ENCODE results near the gene TRIM17.

TRIM17 gene

DNA sequence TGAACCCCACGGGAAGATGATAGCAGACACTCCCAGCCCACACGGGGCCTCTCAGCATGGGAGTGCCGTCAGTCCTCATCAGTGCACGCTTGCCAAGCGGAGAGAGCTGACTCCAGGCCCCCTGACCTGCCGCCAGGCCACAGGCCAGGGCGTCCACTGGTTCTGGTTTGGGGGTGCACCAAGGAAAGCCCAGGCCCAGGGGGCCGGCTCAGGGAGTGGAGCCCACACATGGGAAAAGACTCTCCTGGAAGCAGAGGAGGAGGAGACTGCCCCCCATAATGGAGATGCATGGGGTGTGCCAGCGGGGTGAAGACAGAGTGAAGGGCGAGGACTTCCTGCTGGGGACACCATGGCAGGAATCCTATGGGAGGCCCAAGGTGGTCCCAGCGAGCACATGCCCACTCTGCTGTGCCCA lies 16.4 kb downstream of the TRIM17 start:
- DNase-seq, result no peak

DNA sequence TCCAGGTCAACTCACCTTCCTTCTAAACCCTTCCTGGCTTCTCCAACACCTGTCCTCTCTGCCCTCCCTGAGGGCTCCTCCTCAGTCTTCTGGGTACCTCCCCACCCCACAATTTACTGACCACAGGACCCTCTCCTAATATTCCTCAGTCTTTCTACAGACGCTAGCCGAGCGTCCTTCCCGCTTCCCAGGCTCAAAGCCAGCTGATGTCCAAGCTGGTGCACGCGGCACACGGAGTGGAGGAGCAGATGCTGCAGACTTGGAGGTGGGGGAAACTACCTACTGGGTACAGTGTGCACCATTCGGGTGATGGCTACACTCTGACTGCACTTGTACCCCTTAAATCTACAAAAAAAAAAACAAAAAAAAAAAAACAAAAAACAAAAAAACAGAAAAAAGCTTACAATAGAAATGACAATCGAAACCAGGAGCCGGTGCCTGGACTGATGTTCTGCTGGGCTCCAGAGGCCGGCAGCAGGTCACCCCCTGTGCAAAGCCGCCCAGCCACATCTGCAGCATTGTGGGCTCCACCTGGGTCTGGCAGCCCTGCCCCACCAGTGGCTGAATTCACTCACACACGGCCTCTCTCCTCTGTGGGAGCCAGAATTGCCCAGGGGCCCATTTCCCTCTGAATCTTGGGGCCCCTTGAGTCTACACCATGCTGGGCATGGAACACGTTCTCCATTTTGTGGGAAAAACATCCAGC lies 17.0 kb downstream of the TRIM17 start:
- no peak for DNase-seq

DNA sequence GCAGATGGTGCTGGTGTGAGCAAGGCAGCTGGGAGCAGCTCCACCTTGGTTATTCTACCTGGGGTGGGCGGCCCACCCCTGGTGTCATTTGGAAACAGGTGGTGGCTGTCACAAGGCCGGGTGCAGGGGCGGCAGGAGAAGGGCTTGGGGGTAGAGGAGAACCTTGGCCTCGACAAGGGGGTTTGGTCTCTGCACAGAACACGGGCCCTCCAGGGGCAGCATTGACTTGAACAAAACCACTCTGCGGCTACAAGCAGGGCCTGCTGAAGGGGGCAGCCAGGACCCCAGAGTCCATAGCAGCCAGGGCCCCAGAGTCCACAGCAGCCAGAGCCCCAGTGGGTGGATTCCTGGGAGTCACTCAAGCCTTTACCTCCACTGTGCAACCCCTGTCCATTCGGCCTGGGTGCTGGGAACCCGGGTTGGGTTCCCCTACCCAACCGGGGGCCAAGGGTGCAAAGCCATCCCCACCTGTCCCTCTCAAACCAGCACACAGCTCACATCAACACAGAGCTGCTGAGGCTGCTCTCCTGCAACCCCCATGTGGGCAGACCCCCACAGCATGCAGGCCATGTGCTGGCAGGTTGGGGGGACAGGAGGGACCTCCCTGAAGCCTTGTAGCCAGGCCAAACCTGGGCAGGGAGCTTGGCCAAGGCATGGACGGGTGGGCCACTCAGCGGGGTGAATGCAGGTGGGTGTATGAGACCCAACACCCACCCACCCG lies 17.8 kb downstream of the TRIM17 start:
- no peak for DNase-seq

DNA sequence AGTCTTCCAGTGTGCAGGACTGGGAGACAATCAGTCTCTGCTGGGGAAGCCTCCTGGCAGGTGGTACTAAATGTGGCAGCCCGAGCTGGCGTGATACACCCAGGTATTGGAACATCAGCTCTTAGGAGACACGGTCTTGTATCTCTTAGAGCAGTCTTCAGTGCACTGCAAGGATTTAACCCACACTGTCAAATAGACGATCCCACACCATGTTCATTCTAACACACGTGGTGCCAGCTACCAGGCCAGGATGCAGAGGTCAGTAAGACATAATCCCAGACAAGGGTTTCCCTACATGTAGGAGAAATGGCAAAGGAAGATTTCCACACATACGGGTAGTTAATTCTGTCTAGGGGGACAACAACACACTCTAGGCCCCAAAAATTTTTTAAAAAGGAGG lies 18.7 kb downstream of the TRIM17 start:
- DNase-seq, result no peak

DNA sequence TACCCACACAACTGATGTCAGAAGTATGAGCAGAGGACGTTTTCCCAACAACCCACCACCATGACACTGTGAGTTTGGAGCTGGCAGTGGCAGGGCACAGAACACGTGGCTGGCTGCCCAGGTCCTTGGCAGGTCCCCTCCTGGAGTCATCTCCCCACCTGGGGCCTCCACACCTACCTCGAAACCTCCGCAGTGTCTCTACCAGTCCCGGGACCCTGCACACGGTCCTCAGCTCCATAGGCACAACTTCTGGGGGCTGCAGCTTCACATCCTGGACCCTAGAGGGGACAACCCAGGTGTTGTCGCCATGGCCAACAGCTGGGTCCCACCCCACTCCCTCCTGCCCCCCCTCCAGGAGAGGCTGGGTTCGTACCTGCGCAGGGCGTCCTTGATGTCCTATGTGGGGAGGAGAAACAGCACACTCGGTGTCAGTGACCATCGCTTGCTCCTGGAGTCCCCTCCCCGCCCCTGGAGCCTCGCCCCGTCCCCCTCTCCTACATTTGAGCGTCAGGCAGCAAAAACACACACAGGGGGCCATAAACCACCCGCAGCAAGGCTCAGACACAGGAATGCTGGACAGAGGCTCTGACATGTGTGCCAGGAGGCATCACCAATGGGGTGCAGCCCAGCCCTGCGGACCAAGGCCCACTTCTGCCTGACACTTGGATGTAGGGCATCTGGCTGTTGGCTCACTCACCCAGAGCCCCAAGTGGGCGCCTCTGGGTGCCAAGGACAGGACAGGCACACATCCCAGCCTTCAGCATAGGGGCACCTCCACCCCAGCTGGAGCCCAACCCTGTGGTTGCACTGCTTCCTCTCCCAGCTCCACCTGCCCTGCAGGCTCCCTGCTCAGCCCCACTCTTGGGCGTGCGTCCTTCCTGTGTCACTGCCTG lies 19.6 kb downstream of the TRIM17 start:
- DNase-seq, result no peak

DNA sequence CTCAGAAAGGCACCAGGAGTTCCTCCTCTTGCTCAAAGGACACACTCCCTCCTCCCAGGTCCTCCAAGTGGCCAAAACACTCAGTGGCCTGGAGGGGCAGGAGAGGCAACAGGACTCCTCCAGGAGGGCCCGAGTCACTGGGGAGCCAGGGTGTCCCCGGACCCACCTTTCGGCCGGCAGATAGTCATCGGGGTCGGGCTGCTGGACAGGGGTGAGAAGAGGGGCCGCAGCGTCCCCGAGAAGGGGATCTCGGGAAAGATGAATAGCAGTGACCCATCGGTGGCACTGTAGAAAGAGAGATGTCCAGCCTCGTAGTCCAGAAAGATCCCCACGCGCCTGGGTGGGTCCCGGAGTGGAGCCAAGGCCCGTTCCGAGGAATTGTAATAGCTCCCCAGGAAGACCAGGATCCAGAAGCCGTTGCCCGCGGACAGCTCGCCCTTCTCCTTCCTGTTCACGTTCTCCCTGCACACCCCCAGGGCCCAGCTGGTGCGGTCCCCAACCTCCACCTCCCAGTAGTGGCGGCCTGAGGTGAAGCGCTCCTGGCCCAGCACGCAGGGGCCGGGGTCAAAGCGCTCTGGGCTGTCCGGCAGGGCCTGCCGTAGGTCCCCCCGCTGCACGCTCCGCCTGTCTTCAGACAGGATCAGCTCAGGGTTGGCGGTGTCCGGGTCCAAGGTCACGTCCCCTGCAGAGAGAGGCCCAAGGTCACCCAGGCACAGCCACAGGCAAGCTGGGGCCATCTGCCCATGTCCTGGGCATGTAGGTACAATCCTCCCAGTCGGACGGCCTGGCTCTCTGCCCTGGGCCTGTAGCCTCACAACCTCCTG lies 21.9 kb downstream of the TRIM17 start:
- no peak for DNase-seq

DNA sequence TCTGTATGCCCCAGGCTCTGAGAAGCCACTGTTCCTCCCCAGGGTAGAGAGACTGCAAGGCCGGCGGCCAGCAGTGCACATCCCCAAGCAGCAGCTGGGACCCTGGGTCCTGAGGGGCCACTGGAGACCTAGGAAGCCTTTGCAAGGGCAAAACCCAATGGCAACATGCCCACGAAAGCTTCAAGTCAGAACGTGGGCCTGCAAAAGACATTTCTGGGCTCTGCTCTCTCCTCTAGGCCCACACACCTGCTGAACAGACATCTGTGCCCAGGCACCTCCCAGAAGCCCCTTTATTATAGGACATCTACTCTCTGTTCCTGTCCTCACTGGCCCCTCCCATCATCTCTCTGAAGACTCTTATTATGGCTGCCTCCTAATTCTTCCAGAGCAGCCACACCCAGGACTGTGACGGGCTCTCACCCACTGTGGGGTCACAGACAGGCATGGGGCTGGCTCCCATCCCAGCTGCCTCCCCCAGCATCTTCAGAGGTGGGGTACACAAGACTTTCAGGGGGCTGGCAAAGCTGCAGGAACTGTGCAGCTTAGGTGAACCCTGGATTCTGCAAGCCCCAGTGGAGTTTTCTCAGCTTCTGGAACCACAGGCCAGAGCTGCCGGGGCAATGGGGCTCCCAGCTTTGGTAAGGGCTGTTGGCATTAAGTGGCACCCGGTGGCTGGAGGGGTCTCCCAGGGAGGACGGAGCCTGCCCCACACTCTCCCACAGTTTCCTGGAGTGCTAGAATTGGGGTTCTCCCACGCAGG lies 22.7 kb downstream of the TRIM17 start:
- DNase-seq, result no peak

DNA sequence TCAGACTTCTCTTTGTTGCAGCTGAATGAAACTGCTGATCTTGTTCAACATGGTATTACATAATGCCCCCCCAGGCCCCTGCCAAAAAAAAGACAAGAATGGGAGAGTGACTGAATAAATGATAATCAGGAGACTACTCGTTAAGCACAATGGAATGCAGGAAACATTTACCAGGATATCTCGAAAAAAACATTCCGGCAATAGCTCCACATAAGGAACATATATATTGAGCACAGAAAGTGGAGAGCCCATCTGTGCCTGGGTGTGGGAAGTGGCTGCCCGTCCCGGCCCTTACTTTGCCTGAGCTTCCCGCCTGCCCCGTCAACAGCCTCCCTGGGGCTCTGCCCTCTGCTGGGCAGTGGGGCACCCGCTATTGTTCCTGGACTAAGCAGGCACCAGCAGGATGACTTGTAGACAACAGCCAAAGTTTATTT lies 23.4 kb downstream of the TRIM17 start:
- no peak for DNase-seq

DNA sequence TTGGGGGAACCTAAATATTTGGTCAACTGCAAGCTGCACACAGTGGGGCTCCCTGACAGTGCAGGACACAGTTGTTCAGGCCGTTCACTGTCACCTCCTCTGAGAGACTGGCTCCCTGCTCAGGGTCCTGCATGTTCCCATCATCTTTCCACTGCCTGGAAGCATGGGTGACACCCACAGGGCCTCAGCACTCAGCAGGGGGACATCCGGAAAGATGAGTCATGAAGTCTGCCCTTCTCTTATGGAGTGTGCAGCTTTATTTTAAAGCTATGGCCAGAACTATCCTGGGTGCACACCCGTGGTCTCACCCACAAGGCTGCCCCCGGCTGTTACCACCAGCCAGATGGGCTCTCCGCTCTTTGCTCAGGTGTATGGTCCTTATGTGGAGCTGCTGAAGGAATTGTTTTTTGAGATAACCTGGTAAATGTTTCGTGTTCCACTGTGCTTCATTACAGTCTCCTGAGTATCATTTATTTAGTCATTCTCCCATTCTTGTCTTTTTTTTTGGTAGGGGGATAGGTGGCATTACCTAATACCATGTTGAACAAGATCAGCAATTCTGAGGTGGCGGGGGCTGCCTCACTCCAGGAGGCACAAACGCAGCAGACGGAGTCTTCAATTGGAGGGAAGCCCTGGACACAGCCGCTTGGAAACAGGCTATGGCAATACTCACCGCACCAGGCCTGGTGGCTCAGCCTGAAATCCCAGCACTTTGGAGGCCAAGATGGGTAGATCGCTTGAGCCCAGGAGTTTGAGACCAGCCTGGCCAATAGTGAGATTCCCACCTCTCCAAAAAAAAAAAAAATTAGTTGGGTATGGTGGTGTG lies 24.3 kb downstream of the TRIM17 start:
- DNase-seq, result no peak

DNA sequence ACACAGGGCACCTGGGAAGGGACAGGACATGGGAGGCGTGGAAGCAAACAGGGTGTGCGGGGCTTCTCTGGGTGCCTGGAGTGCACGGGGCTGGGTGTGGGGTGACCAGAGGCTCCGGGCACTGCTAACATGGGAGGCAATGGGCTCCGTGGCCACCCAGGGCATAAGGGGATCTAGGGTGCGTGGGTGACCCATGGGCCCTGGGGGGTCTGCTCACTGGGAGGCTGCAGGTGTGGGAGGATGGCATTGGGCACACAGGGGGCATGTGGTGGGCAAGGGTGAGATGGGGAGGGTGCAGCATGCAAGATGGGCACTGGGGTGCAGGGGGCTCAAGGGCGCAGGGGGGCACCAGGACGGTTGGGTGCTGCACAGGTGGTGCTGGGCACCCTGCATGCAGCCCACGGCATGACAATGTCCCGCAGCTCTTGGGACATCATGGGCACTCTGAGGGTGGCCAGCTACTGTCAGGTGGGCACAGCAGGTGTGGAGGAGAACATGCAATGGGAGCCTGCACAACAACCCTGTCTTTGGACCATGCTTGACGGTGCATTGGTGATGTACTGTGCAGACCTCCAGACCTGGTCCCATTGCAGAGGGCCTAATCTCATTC lies 25.1 kb downstream of the TRIM17 start:
- no peak for DNase-seq

DNA sequence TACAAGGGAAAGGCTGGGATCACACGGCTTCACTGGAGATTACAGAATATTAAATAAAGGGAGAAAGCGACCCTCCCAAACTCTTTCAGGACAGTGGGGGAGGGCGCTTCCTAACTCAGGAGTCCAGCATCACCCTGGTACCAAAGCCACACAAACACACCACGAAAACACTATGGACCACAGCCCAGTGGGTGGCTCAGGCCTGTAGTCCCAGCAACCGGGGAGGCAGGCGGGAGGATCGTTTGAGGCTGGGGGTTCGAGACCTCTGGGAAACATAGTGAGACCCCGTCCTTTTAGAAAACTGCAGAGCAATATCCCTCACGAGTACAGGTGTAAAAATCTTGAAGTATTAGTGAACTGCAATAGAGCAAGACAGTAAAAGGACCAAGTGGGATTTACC lies 26.0 kb downstream of the TRIM17 start:
- DNase-seq, result no peak

DNA sequence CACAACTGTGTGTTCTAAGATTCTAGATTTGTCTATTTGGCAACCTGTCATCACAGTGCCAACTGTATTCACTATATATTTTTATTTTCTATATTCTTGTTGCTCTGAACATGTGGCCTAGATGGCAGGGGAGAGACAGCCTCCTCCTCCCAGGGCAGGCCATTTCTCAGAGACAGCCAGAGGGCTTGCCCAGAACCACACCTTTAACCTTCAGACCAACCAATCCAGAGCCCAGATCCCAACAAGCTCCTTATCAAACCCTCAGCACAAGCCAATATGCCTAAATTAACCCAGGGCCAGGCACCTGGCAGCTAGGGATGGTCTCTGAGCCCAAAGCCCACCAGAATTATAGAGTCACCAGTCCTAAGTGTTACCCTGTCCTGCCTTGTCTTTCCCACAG lies 29.3 kb downstream of the TRIM17 start:
- DNase-seq, result no peak

DNA sequence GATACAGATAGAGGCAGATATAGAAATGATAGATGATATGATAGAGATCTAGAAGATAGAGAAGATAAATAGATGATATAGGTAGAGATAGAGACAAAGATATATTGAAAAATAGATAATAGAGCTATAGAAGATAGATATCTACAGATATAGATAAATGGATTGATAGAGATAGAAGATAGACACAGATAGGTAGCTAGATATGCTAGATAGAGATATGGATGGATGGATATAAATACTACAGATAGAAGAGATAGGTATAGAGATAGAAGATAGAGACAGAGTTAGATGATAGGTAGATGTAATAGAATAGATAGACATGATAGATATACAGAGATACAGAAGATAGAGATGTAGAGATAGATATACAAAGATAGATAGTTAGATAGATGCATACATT lies 31.4 kb downstream of the TRIM17 start:
- DNase-seq, result no peak

DNA sequence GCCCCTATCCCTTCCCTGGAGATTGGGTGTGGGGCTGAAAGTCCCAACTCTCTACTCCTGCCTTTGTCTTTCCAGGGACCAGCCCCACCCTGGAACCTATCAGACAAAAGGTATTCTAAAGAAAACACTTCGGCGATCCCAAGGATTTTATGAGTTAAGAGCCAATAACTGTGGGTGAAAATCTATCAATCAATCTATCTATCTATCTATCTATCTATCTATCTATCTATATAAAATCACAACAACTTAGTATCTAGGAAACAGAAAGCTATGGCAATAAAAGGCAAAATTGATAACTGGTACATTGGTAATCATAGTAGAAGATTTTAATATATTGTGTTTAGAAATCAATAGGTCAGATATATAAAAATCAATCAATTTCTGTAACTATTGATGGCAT lies 32.9 kb downstream of the TRIM17 start:
- DNase-seq, result no peak

DNA sequence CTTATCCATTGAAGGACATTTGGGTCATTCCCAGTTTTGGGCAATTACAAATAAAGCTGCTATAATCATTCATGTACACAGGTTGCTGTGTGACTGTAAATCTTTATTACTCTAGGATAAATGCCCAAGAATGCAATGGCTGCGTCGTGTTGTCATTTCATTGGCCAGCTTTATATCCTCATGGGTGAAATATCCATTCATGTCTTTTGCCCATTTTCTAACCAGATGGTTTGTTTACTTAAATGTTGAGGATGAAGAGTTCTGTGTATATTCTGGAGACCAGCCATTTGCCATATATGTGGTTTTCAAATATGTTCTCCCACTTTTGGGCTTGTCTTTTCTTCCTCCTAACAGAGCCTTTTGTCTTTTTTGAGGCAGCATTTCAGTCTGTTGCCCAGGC lies 35.3 kb downstream of the TRIM17 start:
- DNase-seq, result no peak

DNA sequence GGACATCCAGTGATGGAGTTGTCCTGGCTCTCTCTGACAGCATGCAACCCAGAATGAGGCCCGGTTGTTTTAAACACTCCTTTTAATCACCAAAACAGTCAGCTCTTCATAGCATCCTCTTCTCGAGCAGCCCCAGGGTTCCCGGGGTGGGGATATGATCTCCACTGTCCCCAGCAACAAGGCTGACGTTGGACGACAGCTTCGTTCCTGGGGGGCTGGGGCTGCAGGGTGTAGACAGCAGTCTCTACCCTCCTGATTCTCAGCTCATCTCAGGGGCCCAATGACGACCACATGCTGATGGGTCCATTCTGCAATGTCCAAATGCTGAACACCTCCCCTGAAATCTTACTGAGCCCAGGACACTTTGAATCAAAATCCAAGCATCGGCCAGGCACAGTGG lies 37.0 kb downstream of the TRIM17 start:
- DNase-seq, result no peak

DNA sequence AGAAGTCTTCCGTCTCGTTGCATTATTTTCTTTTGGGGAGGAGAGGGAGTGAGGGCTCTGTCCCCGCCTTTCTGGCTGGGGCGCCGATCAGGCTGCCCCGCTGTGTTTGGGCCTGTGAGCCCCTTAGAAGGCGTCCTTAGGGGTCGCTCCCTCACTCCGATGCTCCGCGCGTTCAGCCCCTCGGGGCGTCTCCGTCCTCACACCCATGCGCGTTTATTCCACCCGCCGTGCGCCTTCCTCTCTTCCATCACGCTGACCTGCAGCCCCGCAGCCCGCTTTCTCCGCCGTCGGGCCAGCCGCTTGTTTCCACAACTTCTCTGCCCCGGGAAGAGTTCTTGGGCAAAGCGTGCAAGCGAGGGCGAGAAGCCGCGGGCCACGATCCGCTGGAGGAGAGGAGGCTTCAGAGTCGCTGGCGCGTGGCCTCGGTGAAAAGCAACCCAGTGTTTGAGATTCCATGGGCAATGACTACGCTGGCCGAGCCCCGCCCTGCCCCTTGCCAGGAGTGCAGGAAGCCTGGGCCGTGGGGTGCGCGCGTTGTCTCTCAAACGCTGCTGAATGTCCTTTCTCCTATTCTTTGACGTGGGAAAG lies 37.7 kb downstream of the TRIM17 start:
- DNase-seq, result no peak

DNA sequence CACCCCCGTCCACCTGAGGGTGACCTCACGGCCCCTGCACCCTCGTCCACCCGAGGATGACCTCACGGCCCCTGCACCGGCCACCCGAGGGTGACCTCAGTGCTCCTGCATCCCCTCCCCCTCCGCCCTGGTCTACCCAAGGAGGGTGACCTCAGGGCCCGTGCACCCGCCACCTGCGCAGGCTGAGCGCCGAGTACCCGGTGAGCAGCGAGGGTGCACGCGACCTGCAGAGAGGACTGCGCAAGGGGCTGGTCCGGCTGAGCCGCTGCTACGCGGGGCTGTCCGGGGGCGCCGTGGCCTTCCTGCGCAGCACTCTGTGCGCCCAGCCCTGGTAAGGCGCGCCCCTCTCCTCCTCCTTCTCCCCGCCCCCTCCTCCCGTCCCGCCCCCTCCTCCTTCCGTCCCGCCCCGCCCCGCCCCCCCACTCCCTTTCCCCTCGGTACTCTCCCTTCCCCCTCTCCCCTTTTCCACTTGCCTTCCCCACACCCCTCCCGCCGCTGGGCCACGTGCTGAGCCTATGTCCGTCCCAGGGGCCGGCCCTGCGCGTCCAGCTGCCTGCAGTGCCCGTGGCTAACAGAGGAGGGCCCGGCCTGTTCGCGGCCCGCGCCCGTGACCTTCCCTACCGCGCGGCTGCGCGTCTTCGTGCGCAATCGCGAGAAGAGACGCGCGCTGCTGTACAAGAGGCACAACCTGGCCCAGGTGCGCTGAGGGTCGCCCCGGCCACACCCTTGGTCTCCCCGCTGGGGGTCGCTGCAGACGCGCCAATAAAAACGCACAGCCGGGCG lies 38.4 kb downstream of the TRIM17 start:
- no peak for DNase-seq

DNA sequence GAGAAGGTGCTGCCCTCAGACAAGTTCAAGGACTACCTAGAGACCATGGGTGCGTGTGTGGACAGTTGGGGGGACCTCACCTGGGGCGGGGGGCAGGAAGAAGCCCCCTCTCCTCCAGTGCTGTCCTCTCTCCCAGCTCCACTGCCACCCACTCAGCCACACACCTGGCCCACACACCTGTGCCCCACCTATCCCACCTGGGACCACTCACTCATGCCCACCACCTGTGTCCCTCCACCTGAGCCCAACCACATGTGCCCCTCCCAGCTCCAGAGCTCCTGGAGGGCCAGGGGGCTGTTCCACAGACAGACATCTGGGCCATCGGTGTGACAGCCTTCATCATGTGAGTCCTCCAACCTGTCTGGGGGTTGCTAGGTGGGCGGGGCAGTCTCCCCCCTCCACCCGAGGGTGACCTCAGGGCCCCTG lies 39.0 kb downstream of the TRIM17 start:
- DNase-seq, result no peak

Data from NCI-H446 treated with DMSO at 0.1 percent for 48 hours (cell line).